H1 (cell line): ENCODE measurements around the gene DISP3. TPM values are rescaled to one million over a fixed set of nuclear protein-coding genes. Genes with fewer than 3 reads are reported as not detected.

Experiments
- CTCF ChIA-PET: fragments of 300-600 bp; sonication (Branson Sonifier 250); formaldehyde crosslinking; loops from one replicate; lab custom pipeline; 2021; ENCODE audit not compliant: partially characterized antibody; lab: Charles Lee
- POLR2A ChIA-PET: fragments of 300-600 bp; sonication (Branson Sonifier 250); formaldehyde crosslinking; loops from one replicate; lab custom pipeline; 2021; ENCODE audit warnings: inconsistent platforms; ENCODE audit not compliant: partially characterized antibody; lab: Charles Lee
- DNase-seq, 2 experiments: peaks; one replicate each; pipeline versions ENCODE4 v3.0.0 to v3.0.0-alpha.2; 2010 to 2022; ENCODE audit warnings: low spot score in 2 of 2, low read depth in 1 of 2, mixed read lengths in 1 of 2
- FAIRE-seq: peaks from 2 replicates; lab custom pipeline; 2011; peaks lifted over from hg19 to GRCh38; lab: Jason Lieb, UNC
- H2AFZ ChIP-seq: 2 replicates; pipeline ENCODE4 v1.8.1; 2012; ENCODE audit warnings: low read length, inconsistent platforms
- H2AK5ac ChIP-seq: 2 replicates; pipeline ENCODE4 v1.6.1; 2013; ENCODE audit warnings: low read depth, low read length
- H2BK120ac ChIP-seq: replicated peaks from 2 replicates; pipeline ENCODE3; 2013; ENCODE audit warnings: low read depth, low read length, inconsistent platforms
- H2BK12ac ChIP-seq: 2 replicates; pipeline ENCODE4 v1.6.1; 2013; ENCODE audit warnings: low read depth, low read length
- H2BK15ac ChIP-seq: 2 replicates; pipeline ENCODE4 v1.6.1; 2013; ENCODE audit warnings: low read length
- H2BK20ac ChIP-seq: 2 replicates; pipeline ENCODE4 v1.6.1; 2013; ENCODE audit warnings: low read length
- H2BK5ac ChIP-seq: 2 replicates; pipeline ENCODE4 v1.6.1; 2013; ENCODE audit warnings: low read depth, low read length
- H3K14ac ChIP-seq: 2 replicates; pipeline ENCODE4 v1.6.1; 2013; ENCODE audit warnings: inconsistent platforms; ENCODE audit not compliant: insufficient read length
- H3K18ac ChIP-seq: 2 replicates; pipeline ENCODE4 v1.6.1; 2013; ENCODE audit warnings: low read length; ENCODE audit errors: extremely low read depth
- H3K23ac ChIP-seq: 2 replicates; pipeline ENCODE4 v1.6.1; 2013; ENCODE audit warnings: inconsistent platforms; ENCODE audit not compliant: insufficient read length
- H3K23me2 ChIP-seq: 2 replicates; pipeline ENCODE4 v1.6.1; 2013; ENCODE audit warnings: low read depth, low read length
- H3K27ac ChIP-seq: 2 replicates; pipeline ENCODE4 v1.6.1; 2011; ENCODE audit warnings: low read depth, low read length, inconsistent platforms
- H3K27me3 ChIP-seq, 4 experiments: replicated peaks in 1 of 4; 1 replicate in 1 of 4; 2 replicates in 3 of 4; pipeline versions ENCODE4 v1.6.1 to v1.8.1; 2011 to 2013; ENCODE audit warnings: low read length in 3 of 4, mild to moderate bottlenecking in 3 of 4, inconsistent platforms in 2 of 4, mixed read lengths in 2 of 4, moderate library complexity in 1 of 4; ENCODE audit not compliant: control insufficient read depth in 3 of 4, insufficient read depth in 3 of 4; ENCODE audit errors: extremely low read depth in 1 of 4
- H3K36me3 ChIP-seq, 4 experiments: 2 replicates each; pipeline versions ENCODE4 v1.6.1 to v1.8.1; 2011 to 2013; ENCODE audit warnings: mild to moderate bottlenecking in 4 of 4, low read length in 3 of 4, moderate library complexity in 2 of 4, control low read depth in 1 of 4, inconsistent platforms in 1 of 4; ENCODE audit not compliant: insufficient read depth in 4 of 4, control insufficient read depth in 2 of 4
- H3K4ac ChIP-seq: replicated peaks from 2 replicates; pipeline ENCODE3; 2013; ENCODE audit warnings: low read length, low read depth, mixed read lengths, inconsistent platforms; ENCODE audit not compliant: insufficient read length
- H3K4me1 ChIP-seq, 4 experiments: replicated peaks in 1 of 4; 1 replicate in 1 of 4; 2 replicates in 3 of 4; pipeline versions ENCODE4 v1.6.1 to v1.8.1; 2011 to 2013; ENCODE audit warnings: low read length in 3 of 4, inconsistent platforms in 2 of 4, mixed read lengths in 1 of 4; ENCODE audit not compliant: insufficient read depth in 4 of 4, control insufficient read depth in 3 of 4
- H3K4me2 ChIP-seq, 2 experiments: 2 replicates each; pipeline versions ENCODE4 v1.6.1 to v1.8.1; 2011 to 2013; ENCODE audit warnings: low read depth in 2 of 2, low read length in 2 of 2, control low read depth in 1 of 2, inconsistent platforms in 1 of 2, mild to moderate bottlenecking in 1 of 2; ENCODE audit not compliant: insufficient read depth in 1 of 2
- H3K4me3 ChIP-seq, 4 experiments: fragments of 200-600, 300-600 bp in 1 of 4; sonication (generic), shearing (Covaris generic), sonication (Bioruptor Twin) in 1 of 4; 2 replicates each; pipeline versions ENCODE4 v1.5.1 to v1.8.1; 2011 to 2016; ENCODE audit warnings: low read length in 4 of 4, low read depth in 3 of 4, control low read depth in 2 of 4, inconsistent platforms in 2 of 4, mild to moderate bottlenecking in 2 of 4, mixed read lengths in 1 of 4, moderate library complexity in 1 of 4; ENCODE audit not compliant: insufficient read depth in 2 of 4; ENCODE audit errors: extremely low read depth in 1 of 4
- H3K56ac ChIP-seq: replicated peaks from 2 replicates; pipeline ENCODE3; 2013; ENCODE audit warnings: low read depth, mild to moderate bottlenecking, mixed read lengths, low read length, inconsistent platforms; ENCODE audit not compliant: insufficient read length
- H3K79me1 ChIP-seq: 2 replicates; pipeline ENCODE4 v1.6.1; 2013; ENCODE audit warnings: low read depth, low read length, control low read depth
- H3K79me2 ChIP-seq, 2 experiments: 2 replicates each; pipeline versions ENCODE4 v1.6.1 to v1.8.1; 2012 to 2013; ENCODE audit warnings: low read length in 2 of 2, mild to moderate bottlenecking in 2 of 2, inconsistent platforms in 1 of 2; ENCODE audit not compliant: insufficient read depth in 2 of 2, control insufficient read depth in 1 of 2
- H3K9ac ChIP-seq, 4 experiments: replicated peaks in 1 of 4; 1 replicate in 1 of 4; 2 replicates in 3 of 4; pipeline versions ENCODE4 v1.6.1 to v1.8.1; 2011 to 2013; ENCODE audit warnings: low read depth in 3 of 4, low read length in 3 of 4, control low read depth in 2 of 4, mild to moderate bottlenecking in 2 of 4, moderate library complexity in 2 of 4, inconsistent platforms in 1 of 4; ENCODE audit errors: extremely low read depth in 1 of 4
- H3K9me3 ChIP-seq, 2 experiments: 2 replicates each; pipeline versions ENCODE4 v1.6.1 to v1.8.1; 2012 to 2013; ENCODE audit warnings: mild to moderate bottlenecking in 2 of 2, moderate library complexity in 2 of 2, control low read depth in 1 of 2, inconsistent platforms in 1 of 2, low read depth in 1 of 2, low read length in 1 of 2, mixed read lengths in 1 of 2; ENCODE audit not compliant: insufficient read depth in 2 of 2
- H4K20me1 ChIP-seq, 2 experiments: replicated peaks in 1 of 2; 2 replicates each; pipeline versions ENCODE3 to v1.8.1; 2011 to 2013; ENCODE audit warnings: inconsistent platforms in 2 of 2, low read length in 2 of 2, mild to moderate bottlenecking in 1 of 2; ENCODE audit not compliant: insufficient read depth in 2 of 2, control insufficient read depth in 1 of 2
- H4K5ac ChIP-seq: 2 replicates; pipeline ENCODE4 v1.6.1; 2013; ENCODE audit warnings: low read length, low read depth, mixed read lengths, inconsistent platforms; ENCODE audit not compliant: insufficient read length
- H4K8ac ChIP-seq: 2 replicates; pipeline ENCODE4 v1.8.0; 2013; ENCODE audit warnings: mild to moderate bottlenecking, moderate library complexity, low read length, inconsistent platforms; ENCODE audit not compliant: insufficient read depth; ENCODE audit errors: extremely low read depth
- H4K91ac ChIP-seq: replicated peaks from 2 replicates; pipeline ENCODE3; 2013; ENCODE audit warnings: low read length, mixed read lengths, inconsistent platforms; ENCODE audit not compliant: insufficient read length
- POLR2A ChIP-seq, 2 experiments: IDR thresholded peaks; 1 replicate in 1 of 2; 2 replicates in 1 of 2; pipeline ENCODE4 v1.6.1; 2011; ENCODE audit warnings: low read depth in 2 of 2, low read length in 2 of 2, mild to moderate bottlenecking in 2 of 2; ENCODE audit errors: control extremely low read depth in 1 of 2
- SP1 ChIP-seq: IDR thresholded peaks from 2 replicates; pipeline ENCODE4 v1.6.1; 2011; ENCODE audit warnings: low read depth, low read length
- TEAD4 ChIP-seq: IDR thresholded peaks from 2 replicates; pipeline ENCODE4 v1.6.1; 2012; ENCODE audit warnings: low read depth, low read length, inconsistent platforms, mixed read lengths
- ZNF274 ChIP-seq: IDR thresholded peaks from 2 replicates; pipeline ENCODE4 v1.7.0; 2012; ENCODE audit warnings: low read length, borderline replicate concordance; ENCODE audit errors: extremely low read depth
- WGBS, 2 experiments: shearing (Covaris generic) in 1 of 2; methylation state at CpG; one replicate each; pipeline versions ENCODE4 v1.1.6 to v1.1.7; 2013 to 2015; ENCODE audit warnings: low lambda C conversion rate in 2 of 2, mixed read lengths in 2 of 2, inconsistent platforms in 1 of 2, low coverage in 1 of 2, missing lambda C conversion rate in 1 of 2; ENCODE audit not compliant: insufficient replicate concordance in 2 of 2, insufficient coverage in 1 of 2, insufficient read length in 1 of 2; ENCODE audit errors: extremely low coverage in 1 of 2, missing lambda C conversion rate in 1 of 2; 5-methylcytosine and 5-hydroxymethylcytosine counted together
- polyA plus RNA-seq, 7 experiments: library from polyadenylated mRNA; depleted of rRNA in 3 of 7; stranded (reverse) in 5 of 7; unstranded in 2 of 7; fragments of >200 nt in 5 of 7; fragments of 200-250 nt in 2 of 7; gene quantifications; 1 replicate in 5 of 7; 2 replicates in 1 of 7; 4 replicates in 1 of 7; pipeline versions ENCODE4 v1.2.1 to v1.2.3, GENCODE V29; 2011 to 2013; ENCODE audit warnings: missing spikeins in 2 of 7, mixed read lengths in 2 of 7
- total RNA-seq: library from RNA; stranded (reverse); fragmentation: NEBNext Ultra II Directional; extraction: Animal tissue kit (Norgen Biotek cat#: 25700); gene quantifications from 2 replicates; pipeline ENCODE4 v1.2.1, GENCODE V29; 2021

DISP3 gene
- total and polyA plus RNA-seq, 2 of the 8 experiments (the other 6 are each of a cell fraction or from before 2014, with no cell fraction given) = 3.4 to 4.6 TPM

DNA sequence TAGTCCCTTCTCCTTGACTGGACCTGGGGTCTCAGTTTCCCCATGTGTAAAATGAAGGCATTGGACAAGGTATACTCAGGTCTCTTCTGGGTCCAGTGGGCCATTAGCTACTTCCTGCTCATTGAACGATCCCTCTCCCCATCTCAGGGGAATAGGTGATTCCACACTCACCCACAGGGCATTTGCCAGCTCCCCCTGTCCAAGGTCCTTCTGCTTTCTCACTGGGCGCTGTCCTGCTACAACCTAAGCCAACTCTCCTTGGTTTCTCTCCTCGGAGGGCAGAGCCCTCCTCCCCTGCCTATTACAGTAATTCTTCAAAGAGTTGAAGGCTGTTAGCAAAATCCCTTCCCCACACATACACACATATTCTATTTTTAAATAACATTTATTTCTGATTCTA, 16.6 kb downstream of the DISP3 start:
- Histone ChIP-seq H2BK5ac (no peak overlapping the region), H2BK15ac (no peak overlapping the region), H3K4ac (no peak overlapping the region)

More for the DNA sequence above, 16.6 kb downstream of the DISP3 start:
- no peak overlapping the region for H3K56ac ChIP-seq
- H3K23me2 ChIP-seq = peaks cover 1% of the 10 kb centered on the region; the same call in 1 of the 2 replicates
- H3K4me1 ChIP-seq = peaks cover 10 to 27% (median 19%) of the 10 kb centered on the region in 4 experiments
- no peaks in the 10 kb centered on the region for H4K20me1 ChIP-seq
- no peak overlapping the region for H3K27ac ChIP-seq
- WGBS, 2 experiments = 54% methylated on average over 3 of the region's 3 CpGs; no CpG with 5 or more reads in 1 of the 2 experiments
- H3K79me2 ChIP-seq = no peaks in the 10 kb centered on the region
- no peak overlapping the region for H2BK20ac ChIP-seq
- H3K23ac ChIP-seq = no peak overlapping the region
- H3K18ac ChIP-seq = no peak overlapping the region
- H4K91ac ChIP-seq = no peak overlapping the region
- H3K9me3 ChIP-seq = 0 out of 4 replicates have a peak, but pooled peaks cover 0 to 5% of the 10 kb centered on the region in 2 experiments
- no peak for DNase-seq
- H2BK120ac ChIP-seq = no peak overlapping the region
- no peaks in the 10 kb centered on the region for H3K27me3 ChIP-seq
- H3K4me3 ChIP-seq = no peak overlapping the region
- H3K36me3 ChIP-seq = no peaks in the 10 kb centered on the region
- H3K4me2 ChIP-seq = no peak overlapping the region
- no peak overlapping the region for H2BK12ac ChIP-seq
- H3K14ac ChIP-seq = no peak overlapping the region
- no peak overlapping the region for H4K8ac ChIP-seq
- CTCF ChIA-PET = interaction anchor here (0.7 to 6.2 kb wide), 4 partner anchors 8 to 150 kb away, joined by 3 to 42 read pairs (median 17); partner anchors contain the start of gene DISP3
- H2AK5ac ChIP-seq = no peak overlapping the region
- no peak overlapping the region for H4K5ac ChIP-seq
- no peak overlapping the region for H2AFZ ChIP-seq
- FAIRE-seq = no peak
- H3K79me1 ChIP-seq = no peaks in the 10 kb centered on the region
- H3K9ac ChIP-seq = no peak overlapping the region
- TF ChIP-seq TEAD4 = no peak
- no peak for TF ChIP-seq SP1
- no peak for TF ChIP-seq ZNF274
- TF ChIP-seq POLR2A (IDR thresholded peaks at IDR 0.05; ENCODE audit: control extremely low read depth in 1 of 2, low read depth in 2 of 2, low read length in 2 of 2) = no peak
- POLR2A ChIA-PET = no interaction called here
